HG02852 (cell line): ENCODE data around the gene CHST3.
"Not testable (repeated sequence)": the region's sequence is repeated elsewhere in the genome, so short reads cannot be mapped to it uniquely, and the experiment has no call there.

ENCODE experiments used
- ATAC-seq: cut with Tn5 transposase; IDR thresholded peaks from one replicate; pipeline ENCODE4 v1.9.1; 2021; ENCODE audit warnings: mild to moderate bottlenecking, moderate library complexity; ENCODE audit not compliant: unreplicated experiment

The CHST3 gene

GRCh38 chr10:72027498-72027897 is 63.3 kb downstream of the CHST3 start:
- no peak for ATAC-seq

- no peak for ATAC-seq
These were observed 65.2 kb downstream of the CHST3 start for GRCh38 chr10:72029414-72029813.

- ATAC-seq = no peak
These were observed 66.8 kb downstream of the CHST3 start for GRCh38 chr10:72030762-72031543.

- ATAC-seq = no peak
These were observed 67.5 kb downstream of the CHST3 start for GRCh38 chr10:72031706-72032105.

GRCh38 chr10:72032409-72033162 is 68.4 kb downstream of the CHST3 start:
- ATAC-seq = not testable (repeated sequence)

GRCh38 chr10:72034040-72034499 is 69.9 kb downstream of the CHST3 start:
- no peak for ATAC-seq

GRCh38 chr10:72034761-72035160 is 70.6 kb downstream of the CHST3 start:
- ATAC-seq = no peak

- no peak for ATAC-seq
These were observed 71.2 kb downstream of the CHST3 start for GRCh38 chr10:72035252-72035887.

GRCh38 chr10:72037266-72037665 is 73.1 kb downstream of the CHST3 start:
- no peak for ATAC-seq

GRCh38 chr10:72037811-72038210 is 73.6 kb downstream of the CHST3 start:
- ATAC-seq = no peak

- no peak for ATAC-seq
These were observed 74.3 kb downstream of the CHST3 start for GRCh38 chr10:72038458-72039001.

GRCh38 chr10:72039377-72039776 is 75.2 kb downstream of the CHST3 start:
- no peak for ATAC-seq

GRCh38 chr10:72041491-72041890 is 77.3 kb downstream of the CHST3 start:
- no peak for ATAC-seq

GRCh38 chr10:72043016-72043834 is 79.0 kb downstream of the CHST3 start:
- ATAC-seq = no peak

GRCh38 chr10:72044417-72045041 is 80.3 kb downstream of the CHST3 start:
- no peak for ATAC-seq

- no peak for ATAC-seq
These were observed 81.4 kb downstream of the CHST3 start for GRCh38 chr10:72045586-72045985.

- peak; percentile 68 for ATAC-seq
These were observed 84.4 kb downstream of the CHST3 start for GRCh38 chr10:72048450-72049124.

GRCh38 chr10:72049472-72049871 is 85.3 kb downstream of the CHST3 start:
- no peak for ATAC-seq

GRCh38 chr10:72049969-72050781 is 86.0 kb downstream of the CHST3 start:
- no peak for ATAC-seq
